Hepatocyte (in vitro differentiated cells): ENCODE results near the gene NOX5.

ENCODE experiments used
- EZH2 ChIP-seq: fragments of 200-600 bp; sonication (generic); IDR thresholded peaks from 2 replicates; pipeline ENCODE4 v1.6.1; 2016; ENCODE audit warnings: antibody characterized with exemption, mild to moderate bottlenecking, borderline replicate concordance
- EZH2phosphoT487 ChIP-seq: fragments of 200-600 bp; sonication (generic); IDR thresholded peaks from one replicate; pipeline ENCODE4 v1.6.1; 2018; ENCODE audit warnings: antibody characterized with exemption, mild to moderate bottlenecking, low read depth, moderate library complexity; ENCODE audit not compliant: unreplicated experiment, severe bottlenecking
- TF ChIP-seq, protein P1 (sequence below): fragments of 200-600 bp; sonication (generic); IDR thresholded peaks from 2 replicates; pipeline ENCODE4 v1.5.1; 2016; ENCODE audit warnings: antibody characterized with exemption, mild to moderate bottlenecking; ENCODE audit not compliant: poor library complexity

DNA sequence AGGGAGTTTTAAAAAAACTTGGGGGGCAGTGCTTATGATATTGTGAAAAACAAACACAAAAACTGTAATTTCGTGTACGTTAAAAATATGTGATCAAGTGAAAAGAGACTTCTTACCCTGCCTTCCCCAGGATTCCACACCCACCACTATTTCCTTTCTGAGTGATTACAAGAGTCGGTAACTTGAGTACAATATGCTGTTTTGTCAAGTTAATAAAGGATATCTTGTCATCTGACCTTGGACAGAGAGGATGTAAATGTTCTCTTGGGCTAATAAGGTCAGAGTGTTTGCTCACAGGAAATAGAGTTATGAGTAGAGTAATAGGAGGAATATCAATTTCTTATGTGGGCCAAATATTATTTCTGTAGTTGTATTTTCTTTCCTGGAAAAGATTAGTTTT, 68.1 kb downstream of the NOX5 start:
- TF ChIP-seq, protein P1, sequence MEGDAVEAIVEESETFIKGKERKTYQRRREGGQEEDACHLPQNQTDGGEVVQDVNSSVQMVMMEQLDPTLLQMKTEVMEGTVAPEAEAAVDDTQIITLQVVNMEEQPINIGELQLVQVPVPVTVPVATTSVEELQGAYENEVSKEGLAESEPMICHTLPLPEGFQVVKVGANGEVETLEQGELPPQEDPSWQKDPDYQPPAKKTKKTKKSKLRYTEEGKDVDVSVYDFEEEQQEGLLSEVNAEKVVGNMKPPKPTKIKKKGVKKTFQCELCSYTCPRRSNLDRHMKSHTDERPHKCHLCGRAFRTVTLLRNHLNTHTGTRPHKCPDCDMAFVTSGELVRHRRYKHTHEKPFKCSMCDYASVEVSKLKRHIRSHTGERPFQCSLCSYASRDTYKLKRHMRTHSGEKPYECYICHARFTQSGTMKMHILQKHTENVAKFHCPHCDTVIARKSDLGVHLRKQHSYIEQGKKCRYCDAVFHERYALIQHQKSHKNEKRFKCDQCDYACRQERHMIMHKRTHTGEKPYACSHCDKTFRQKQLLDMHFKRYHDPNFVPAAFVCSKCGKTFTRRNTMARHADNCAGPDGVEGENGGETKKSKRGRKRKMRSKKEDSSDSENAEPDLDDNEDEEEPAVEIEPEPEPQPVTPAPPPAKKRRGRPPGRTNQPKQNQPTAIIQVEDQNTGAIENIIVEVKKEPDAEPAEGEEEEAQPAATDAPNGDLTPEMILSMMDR: no peak
- no peak for TF ChIP-seq EZH2phosphoT487
- no peak for TF ChIP-seq EZH2
